HFFc6 (cell line): ENCODE results near the gene WDR86. TPM values are rescaled to one million over a fixed set of nuclear protein-coding genes. Genes with fewer than 3 reads are reported as not detected.
A peak's percentile ranks its signal among the peaks of the same experiment; 100 is the strongest.

ENCODE experiments used
- DNase-seq: peaks from one replicate; pipeline ENCODE4 v3.0.0-alpha.2; 2018
- H3K27ac Mint-ChIP-seq: 2 replicates; pipeline ENCODE4 v1.8.0; 2020; ENCODE audit warnings: mild to moderate bottlenecking, mixed read lengths
- H3K27me3 Mint-ChIP-seq: 2 replicates; pipeline ENCODE4 v1.8.0; 2021; ENCODE audit warnings: mild to moderate bottlenecking, moderate library complexity, mixed read lengths; ENCODE audit not compliant: insufficient read depth
- H3K36me3 Mint-ChIP-seq: 2 replicates; pipeline ENCODE4 v1.8.0; 2021; ENCODE audit warnings: low read depth, mixed read lengths
- H3K4me1 Mint-ChIP-seq: 2 replicates; pipeline ENCODE4 v1.8.0; 2020; ENCODE audit warnings: low read depth, mixed read lengths
- H3K4me3 Mint-ChIP-seq: 2 replicates; pipeline ENCODE4 v1.8.0; 2020; ENCODE audit warnings: mild to moderate bottlenecking, moderate library complexity, mixed read lengths
- H3K9me3 Mint-ChIP-seq: 2 replicates; pipeline ENCODE4 v1.8.0; 2020; ENCODE audit warnings: mild to moderate bottlenecking, mixed read lengths
- CTCF ChIP-seq: fragments of 200-600 bp; sonication (generic); IDR thresholded peaks from 2 replicates; pipeline ENCODE4 v1.5.0; 2021; ENCODE audit warnings: antibody characterized with exemption, mild to moderate bottlenecking
- total RNA-seq, 6 experiments: library from RNA; stranded (reverse); fragmentation: NEBNext Ultra II Directional; extraction: Animal tissue kit (Norgen Biotek cat#: 25700); gene quantifications; 2 replicates in 1 of 6; 3 replicates in 5 of 6; pipeline ENCODE4 v1.2.3, GENCODE V29; 2021

WDR86 gene
- total RNA-seq, 6 experiments from 2014 or later, result not detected

GRCh38 chr7:151427705-151428377 is 18.0 kb upstream of the WDR86 start:
- peaks cover 10% of the 10 kb centered on the region for H3K27me3 Mint-ChIP-seq
- no peak overlapping the region for H3K4me3 Mint-ChIP-seq
- no peak for DNase-seq
- no peaks in the 10 kb centered on the region for H3K9me3 Mint-ChIP-seq
- H3K4me1 Mint-ChIP-seq, result peaks cover 29% of the 10 kb centered on the region
- no peak for TF ChIP-seq CTCF
- no peaks in the 10 kb centered on the region for H3K36me3 Mint-ChIP-seq
- H3K27ac Mint-ChIP-seq, result no peak overlapping the region

- Mint-ChIP-seq H3K9me3 (peaks cover 5% of the 10 kb centered on the region), H3K36me3 (peaks cover 5% of the 10 kb centered on the region), H3K4me1 (peaks cover 29% of the 10 kb centered on the region), H3K27ac (peak overlapping the region; percentile 54), H3K4me3 (peak overlapping the region; percentile 62), H3K27me3 (peaks cover 14% of the 10 kb centered on the region)
- no peak for DNase-seq
- no peak for TF ChIP-seq CTCF
Measured at GRCh38 chr7:151426904-151427704, 17.3 kb upstream of the WDR86 start.

GRCh38 chr7:151426441-151426903 is 16.6 kb upstream of the WDR86 start:
- TF ChIP-seq CTCF, result no peak
- Mint-ChIP-seq H3K9me3 (peaks cover 12% of the 10 kb centered on the region), H3K27me3 (peaks cover 18% of the 10 kb centered on the region), H3K36me3 (peaks cover 10% of the 10 kb centered on the region), H3K27ac (peak overlapping the region; percentile 54), H3K4me3 (peak overlapping the region; percentile 62), H3K4me1 (peaks cover 29% of the 10 kb centered on the region)
- peak; percentile 80 for DNase-seq

GRCh38 chr7:151425670-151426440 is 16.0 kb upstream of the WDR86 start:
- H3K9me3 Mint-ChIP-seq, result peaks cover 14% of the 10 kb centered on the region
- peak overlapping the region; percentile 62 for H3K4me3 Mint-ChIP-seq
- peaks cover 12% of the 10 kb centered on the region for H3K36me3 Mint-ChIP-seq
- no peak for TF ChIP-seq CTCF
- peak; percentile 55 for DNase-seq
- peaks cover 19% of the 10 kb centered on the region for H3K27me3 Mint-ChIP-seq
- H3K4me1 Mint-ChIP-seq, result peaks cover 29% of the 10 kb centered on the region
- H3K27ac Mint-ChIP-seq, result peak overlapping the region; percentile 54

- Mint-ChIP-seq H3K36me3 (peaks cover 22% of the 10 kb centered on the region), H3K27me3 (peaks cover 25% of the 10 kb centered on the region), H3K4me1 (peaks cover 29% of the 10 kb centered on the region), H3K9me3 (peaks cover 24% of the 10 kb centered on the region), H3K4me3 (no peak overlapping the region), H3K27ac (no peak overlapping the region)
- no peak for DNase-seq
- TF ChIP-seq CTCF, result no peak
Measured at GRCh38 chr7:151424799-151425198, 15.0 kb upstream of the WDR86 start.
